GM12801 (cell line): ENCODE data around the gene USP31.

Experiments used
- CTCF ChIP-seq: IDR thresholded peaks from one replicate; pipeline ENCODE4 v1.5.1; 2011; ENCODE audit warnings: control low read depth; ENCODE audit not compliant: insufficient read length; ENCODE audit errors: extremely low read depth

The USP31 gene

GRCh38 chr16:23024044-23024443, 125.2 kb downstream of the USP31 start:
- no peak for TF ChIP-seq CTCF

- TF ChIP-seq CTCF = no peak
Measured at GRCh38 chr16:23020084-23020483, 129.2 kb downstream of the USP31 start.

GRCh38 chr16:23016368-23016767, 132.9 kb downstream of the USP31 start:
- TF ChIP-seq CTCF = no peak

GRCh38 chr16:23015580-23015979, 133.7 kb downstream of the USP31 start:
- TF ChIP-seq CTCF = no peak

GRCh38 chr16:23014592-23014991, 134.7 kb downstream of the USP31 start:
- TF ChIP-seq CTCF = no peak
